Thoracic aorta (tissue), 2 donors: ENCODE measurements around the gene RCOR1. TPM values are rescaled to one million over a fixed set of nuclear protein-coding genes. Genes with fewer than 3 reads are reported as not detected.

Source experiments
- ATAC-seq: fragments of 150-250 bp; one replicate; pipeline ENCODE4 v1.8.0; 2017; ENCODE audit warnings: low read depth; ENCODE audit not compliant: insufficient number of reproducible peaks, low FRiP score
- DNase-seq: peaks from one replicate; pipeline ENCODE4 v3.0.0-alpha.2; 2020; ENCODE audit warnings: low spot score
- H3K27ac ChIP-seq, 2 donors: fragments of 200-600 bp; sonication (generic); 1 replicate in 1 of 2; 2 replicates in 1 of 2; pipeline ENCODE4 v1.5.1; 2016; ENCODE audit warnings: mild to moderate bottlenecking in 2 of 2, moderate library complexity in 2 of 2
- H3K27me3 ChIP-seq: fragments of 200-600 bp; sonication (generic); replicated peaks from 2 replicates; pipeline ENCODE4 v1.6.0; 2016; ENCODE audit warnings: mild to moderate bottlenecking; ENCODE audit not compliant: insufficient read depth
- H3K36me3 ChIP-seq: fragments of 200-600 bp; sonication (generic); one replicate; pipeline ENCODE4 v1.5.1; 2016
- H3K4me1 ChIP-seq, 2 donors: fragments of 200-600 bp; sonication (generic); 1 replicate in 1 of 2; 2 replicates in 1 of 2; pipeline versions ENCODE4 v1.5.1 to v1.6.0; 2016; ENCODE audit warnings: low read depth in 2 of 2, mild to moderate bottlenecking in 1 of 2; ENCODE audit not compliant: control insufficient read depth in 1 of 2
- H3K4me3 ChIP-seq: fragments of 200-600 bp; sonication (generic); 2 replicates; pipeline ENCODE4 v1.5.1; 2016; ENCODE audit warnings: mild to moderate bottlenecking
- H3K9me3 ChIP-seq: fragments of 200-600 bp; sonication (generic); 2 replicates; pipeline ENCODE4 v1.5.1; 2016
- total RNA-seq, 2 donors: library from RNA; depleted of rRNA; stranded (reverse); fragments of >200 nt; gene quantifications; one replicate each; pipeline versions ENCODE4 v1.1.0 to v1.2.3, GENCODE V29; 2016
- TF ChIP-seq, protein P1 (sequence below): fragments of 200-600 bp; sonication (generic); IDR thresholded peaks from one replicate; pipeline ENCODE4 v1.5.1; 2019; ENCODE audit warnings: antibody characterized with exemption

RCOR1 gene
- total RNA-seq, 2 donors from 2014 or later: 6.5 to 17.1 TPM

DNA sequence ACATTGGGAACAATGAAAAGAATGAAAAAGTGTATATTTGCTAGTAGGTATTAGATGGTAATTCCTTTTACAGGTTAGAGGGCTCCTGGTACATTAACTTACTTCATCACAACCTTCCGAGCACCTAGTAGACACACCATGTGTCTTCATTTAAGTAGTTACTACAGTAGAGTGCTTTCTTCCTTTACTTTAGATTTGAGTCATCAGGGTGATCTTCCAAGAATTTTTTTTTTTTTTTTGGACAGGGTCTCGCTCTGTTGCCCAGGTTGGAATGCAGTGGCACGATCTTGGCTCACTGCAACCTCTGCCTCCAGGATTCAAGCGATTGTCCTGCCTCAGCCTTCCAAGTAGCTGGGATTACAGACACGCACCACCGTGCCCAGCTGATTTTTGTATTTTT lies 105.1 kb downstream of the RCOR1 start:
- H3K27ac ChIP-seq: no peak overlapping the region
- no peaks in the 10 kb centered on the region for H3K36me3 ChIP-seq
- no peaks in the 10 kb centered on the region for H3K9me3 ChIP-seq
- DNase-seq (no peak), ATAC-seq (no peak)
- H3K27me3 ChIP-seq: no peaks in the 10 kb centered on the region
- no peak overlapping the region for H3K4me3 ChIP-seq
- TF ChIP-seq, protein P1, sequence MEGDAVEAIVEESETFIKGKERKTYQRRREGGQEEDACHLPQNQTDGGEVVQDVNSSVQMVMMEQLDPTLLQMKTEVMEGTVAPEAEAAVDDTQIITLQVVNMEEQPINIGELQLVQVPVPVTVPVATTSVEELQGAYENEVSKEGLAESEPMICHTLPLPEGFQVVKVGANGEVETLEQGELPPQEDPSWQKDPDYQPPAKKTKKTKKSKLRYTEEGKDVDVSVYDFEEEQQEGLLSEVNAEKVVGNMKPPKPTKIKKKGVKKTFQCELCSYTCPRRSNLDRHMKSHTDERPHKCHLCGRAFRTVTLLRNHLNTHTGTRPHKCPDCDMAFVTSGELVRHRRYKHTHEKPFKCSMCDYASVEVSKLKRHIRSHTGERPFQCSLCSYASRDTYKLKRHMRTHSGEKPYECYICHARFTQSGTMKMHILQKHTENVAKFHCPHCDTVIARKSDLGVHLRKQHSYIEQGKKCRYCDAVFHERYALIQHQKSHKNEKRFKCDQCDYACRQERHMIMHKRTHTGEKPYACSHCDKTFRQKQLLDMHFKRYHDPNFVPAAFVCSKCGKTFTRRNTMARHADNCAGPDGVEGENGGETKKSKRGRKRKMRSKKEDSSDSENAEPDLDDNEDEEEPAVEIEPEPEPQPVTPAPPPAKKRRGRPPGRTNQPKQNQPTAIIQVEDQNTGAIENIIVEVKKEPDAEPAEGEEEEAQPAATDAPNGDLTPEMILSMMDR: no peak
- peaks cover 0 to 12% of the 10 kb centered on the region in 2 donors for H3K4me1 ChIP-seq

DNA sequence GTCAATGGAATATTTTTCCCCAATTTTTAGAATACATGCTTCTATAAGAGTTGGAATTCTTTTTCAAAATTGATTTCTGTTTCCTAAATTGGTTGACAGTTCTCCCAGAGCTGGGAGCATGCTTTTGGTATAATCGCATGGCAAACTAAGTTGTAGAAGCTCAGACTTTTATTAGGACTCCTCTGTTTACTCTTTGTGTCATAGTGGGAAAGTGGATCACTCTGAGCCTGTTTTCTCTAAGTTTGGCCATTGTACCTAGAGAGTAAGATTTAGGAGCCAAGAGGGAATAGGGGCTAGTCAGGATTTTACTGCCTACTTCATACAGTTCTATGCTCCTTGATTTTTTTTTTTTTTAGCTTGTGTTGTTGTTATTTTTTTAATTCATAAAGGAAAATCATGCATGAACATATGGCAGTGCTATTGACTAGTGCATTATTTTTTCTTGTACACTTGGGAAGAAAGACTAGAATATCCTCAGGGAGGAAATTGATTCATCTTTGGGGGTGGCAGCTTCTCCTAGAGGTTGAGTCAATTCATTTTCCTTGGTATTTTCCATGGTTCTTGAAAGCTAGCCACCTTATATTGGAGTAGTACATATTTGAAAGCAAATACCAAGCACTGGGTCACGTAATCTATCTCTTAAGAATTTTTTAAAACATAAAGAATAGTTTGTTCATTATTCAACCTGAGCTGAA lies 107.1 kb downstream of the RCOR1 start:
- Histone ChIP-seq H3K4me1 (peaks cover 0 to 12% of the 10 kb centered on the region in 2 donors), H3K4me3 (no peak overlapping the region), H3K36me3 (no peaks in the 10 kb centered on the region), H3K9me3 (no peaks in the 10 kb centered on the region), H3K27me3 (no peaks in the 10 kb centered on the region), H3K27ac (no peak overlapping the region)
- ATAC-seq: no peak
- TF ChIP-seq, protein P1: no peak
- DNase-seq: no peak

DNA sequence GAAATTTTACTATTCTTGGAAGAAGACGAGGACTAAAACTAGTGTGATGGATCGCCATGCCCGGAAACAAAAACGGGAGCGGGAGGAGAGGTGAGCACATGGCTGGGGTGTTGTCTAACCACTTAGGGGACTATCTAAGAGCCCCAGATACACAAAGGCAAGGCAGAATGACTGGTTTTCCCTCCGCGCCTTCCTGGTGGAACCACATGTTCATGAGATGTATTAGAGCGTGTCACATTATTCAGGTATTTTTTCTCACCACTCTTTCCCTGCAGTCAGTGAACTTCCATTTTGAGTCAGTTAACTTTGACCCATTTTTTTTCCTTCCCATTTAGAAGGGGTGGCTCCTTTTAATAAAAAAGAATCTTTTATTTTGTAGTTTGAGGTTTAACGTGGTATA lies 116.0 kb downstream of the RCOR1 start:
- Histone ChIP-seq H3K27me3 (no peaks in the 10 kb centered on the region), H3K4me3 (no peak overlapping the region), H3K36me3 (peaks cover 5% of the 10 kb centered on the region), H3K9me3 (no peaks in the 10 kb centered on the region), H3K4me1 (no peaks in the 10 kb centered on the region), H3K27ac (no peak overlapping the region)
- DNase-seq (no peak), ATAC-seq (no peak)
- TF ChIP-seq, protein P1: no peak

DNA sequence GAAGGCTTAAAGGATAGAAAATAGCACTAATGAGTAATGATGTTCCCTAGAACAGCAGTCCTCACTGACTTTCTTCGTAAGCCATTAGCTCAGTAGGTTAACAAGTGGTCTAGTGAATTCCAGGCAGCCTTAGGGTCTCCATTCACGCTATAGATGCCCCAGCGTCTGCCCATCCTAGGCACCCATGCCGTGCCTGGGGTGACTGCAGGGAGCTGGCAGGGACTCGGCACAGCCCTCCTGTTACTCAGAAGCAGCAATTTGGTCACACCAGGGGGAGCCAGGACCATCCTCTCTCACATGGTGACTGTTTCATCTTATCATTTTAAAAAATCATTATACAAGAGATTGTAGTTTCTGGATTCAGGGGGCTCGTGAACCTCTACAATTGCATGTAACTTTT lies 118.8 kb downstream of the RCOR1 start:
- Histone ChIP-seq H3K27ac (no peak overlapping the region), H3K36me3 (peaks cover 8% of the 10 kb centered on the region), H3K27me3 (no peaks in the 10 kb centered on the region), H3K9me3 (no peaks in the 10 kb centered on the region), H3K4me1 (no peaks in the 10 kb centered on the region), H3K4me3 (no peak overlapping the region)
- ATAC-seq: no peak
- TF ChIP-seq, protein P1: no peak
- no peak for DNase-seq

DNA sequence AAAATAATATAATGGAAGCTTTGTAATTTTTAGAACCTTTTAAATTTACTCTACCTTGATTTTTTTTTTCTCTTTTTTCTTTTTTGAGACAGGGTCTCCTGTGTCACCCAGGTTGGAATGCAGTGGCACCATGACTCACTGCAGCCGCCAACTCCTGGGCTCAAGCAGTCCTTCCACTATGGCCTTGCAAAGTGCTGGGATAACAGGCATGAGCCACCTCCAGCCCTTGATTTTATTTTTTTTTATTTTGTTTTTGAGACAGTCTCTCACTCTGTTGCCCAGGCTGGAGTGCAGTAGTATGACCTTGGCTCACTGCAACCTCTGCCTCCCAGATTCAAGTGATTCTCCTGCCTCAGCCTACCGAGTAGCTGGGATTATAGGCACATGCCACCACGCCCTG lies 119.5 kb downstream of the RCOR1 start:
- TF ChIP-seq, protein P1: no peak
- no peaks in the 10 kb centered on the region for H3K9me3 ChIP-seq
- no peak for ATAC-seq
- no peaks in the 10 kb centered on the region for H3K27me3 ChIP-seq
- H3K4me3 ChIP-seq: no peak overlapping the region
- no peak overlapping the region for H3K27ac ChIP-seq
- DNase-seq: no peak
- no peaks in the 10 kb centered on the region for H3K4me1 ChIP-seq
- H3K36me3 ChIP-seq: peaks cover 8% of the 10 kb centered on the region
